ENCODE measurements around the gene SFT2D3. TPM values are rescaled to one million over a fixed set of nuclear protein-coding genes. Genes with fewer than 3 reads are reported as not detected.
A peak's percentile ranks its signal among the peaks of the same experiment; 100 is the strongest.

The SFT2D3 gene
- total and polyA plus RNA-seq, 9 of the 15 experiments (the other 6 are each of a cell fraction or from before 2014, with no cell fraction given) = 7.5 to 9.9 (median 8.9) TPM; not detected in 2

DNA sequence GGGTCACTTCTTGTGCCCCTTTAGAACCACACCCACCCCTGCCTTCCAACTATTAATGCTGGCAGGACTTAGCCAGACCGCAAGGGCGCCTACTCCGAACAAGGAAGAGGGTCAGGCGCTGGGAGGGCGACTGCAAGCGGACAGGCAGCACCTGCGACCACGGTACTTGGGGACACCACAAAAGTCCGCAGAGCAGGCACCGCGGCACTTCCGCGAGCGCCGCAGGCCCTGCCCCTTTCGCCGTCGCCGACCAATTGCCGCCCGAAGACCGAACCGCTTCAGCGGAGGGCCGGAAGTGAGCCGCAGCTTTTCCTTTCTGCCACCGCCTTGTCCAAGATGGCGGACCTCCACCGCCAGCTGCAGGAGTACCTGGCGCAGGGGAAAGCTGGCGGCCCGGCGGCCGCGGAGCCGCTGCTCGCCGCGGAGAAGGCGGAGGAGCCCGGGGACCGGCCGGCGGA is at the start of gene SFT2D3 (continued):
- TF ChIP-seq ZNF232 (CRISPR knock-in tag; IDR thresholded peaks at IDR 0.05) (no peak), ID3 (CRISPR knock-in tag; IDR thresholded peaks at IDR 0.05) (no peak), ID3 (tag; IDR thresholded peaks at IDR 0.05) (no peak), RBBP5 (IDR thresholded peaks at IDR 0.05; ENCODE audit: borderline replicate concordance, insufficient read depth, low read length, poor library complexity, severe bottlenecking) (no peak), ZNF764 (CRISPR knock-in tag; IDR thresholded peaks at IDR 0.05; ENCODE audit: low read depth) (no peak), BRD4 (IDR thresholded peaks at IDR 0.05) (no peak), ERF (CRISPR knock-in tag; IDR thresholded peaks at IDR 0.05) (no peak), ZNF133 (CRISPR knock-in tag; IDR thresholded peaks at IDR 0.05) (no peak), ZSCAN32 (CRISPR knock-in tag; IDR thresholded peaks at IDR 0.05) (no peak), USF1 (CRISPR knock-in tag; IDR thresholded peaks at IDR 0.05) (no peak; the same call in 1 of the 2 replicates), HDAC1 (IDR thresholded peaks at IDR 0.05) (peak in 1 of 2 experiments; percentile 25; a peak in 2 of 4 replicates), ZKSCAN8 (CRISPR knock-in tag; IDR thresholded peaks at IDR 0.05) (no peak), FOXM1 (IDR thresholded peaks at IDR 0.05; ENCODE audit: low read depth) (no peak), FOXM1 (CRISPR knock-in tag; IDR thresholded peaks at IDR 0.05; ENCODE audit: low read depth) (no peak), ZBTB43 (CRISPR knock-in tag; IDR thresholded peaks at IDR 0.05) (0 out of 2 replicates have a peak, but pooled peaks have one; percentile 20), JUND (IDR thresholded peaks at IDR 0.05; ENCODE audit: borderline replicate concordance, low read depth, low read length) (0 out of 2 replicates have a peak, but pooled peaks have one; percentile 21), JUND (tag; IDR thresholded peaks at IDR 0.05; ENCODE audit: borderline replicate concordance, low read depth, low read length) (no peak; the same call in 2 of the 3 replicates), PHF8 (IDR thresholded peaks at IDR 0.05; ENCODE audit: borderline replicate concordance, low read length) (peak; percentile 87), ZNF124 (CRISPR knock-in tag; IDR thresholded peaks at IDR 0.05) (no peak), ZNF146 (CRISPR knock-in tag; IDR thresholded peaks at IDR 0.05; ENCODE audit: unreplicated experiment) (no peak), DNMT1 (IDR thresholded peaks at IDR 0.05) (no peak), ZNF184 (CRISPR knock-in tag; IDR thresholded peaks at IDR 0.05) (no peak), ZNF143 (CRISPR knock-in tag; IDR thresholded peaks at IDR 0.05) (no peak), ZNF583 (CRISPR knock-in tag; IDR thresholded peaks at IDR 0.05) (no peak; the same call in none of the 2 replicates), GTF2E2 (tag; IDR thresholded peaks at IDR 0.05) (peak; percentile 83; the same call in 1 of the 2 replicates)
- TF ChIP-seq, protein P1, sequence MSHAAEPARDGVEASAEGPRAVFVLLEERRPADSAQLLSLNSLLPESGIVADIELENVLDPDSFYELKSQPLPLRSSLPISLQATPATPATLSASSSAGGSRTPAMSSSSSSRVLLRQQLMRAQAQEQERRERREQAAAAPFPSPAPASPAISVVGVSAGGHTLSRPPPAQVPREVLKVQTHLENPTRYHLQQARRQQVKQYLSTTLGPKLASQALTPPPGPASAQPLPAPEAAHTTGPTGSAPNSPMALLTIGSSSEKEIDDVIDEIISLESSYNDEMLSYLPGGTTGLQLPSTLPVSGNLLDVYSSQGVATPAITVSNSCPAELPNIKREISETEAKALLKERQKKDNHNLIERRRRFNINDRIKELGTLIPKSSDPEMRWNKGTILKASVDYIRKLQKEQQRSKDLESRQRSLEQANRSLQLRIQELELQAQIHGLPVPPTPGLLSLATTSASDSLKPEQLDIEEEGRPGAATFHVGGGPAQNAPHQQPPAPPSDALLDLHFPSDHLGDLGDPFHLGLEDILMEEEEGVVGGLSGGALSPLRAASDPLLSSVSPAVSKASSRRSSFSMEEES (CRISPR knock-in tag; IDR thresholded peaks at IDR 0.05) = no peak

All from K562 (cell line).